D341Med (cell line): ENCODE data around the gene CDH13.

ENCODE experiments used
- DNase-seq: peaks from one replicate; pipeline ENCODE4 v3.0.0; 2012; ENCODE audit warnings: low spot score

CDH13 gene

GRCh38 chr16:82628711-82629110 lies 1.9 kb downstream of the CDH13 start:
- DNase-seq: no peak

GRCh38 chr16:82629441-82630027 lies 2.8 kb downstream of the CDH13 start:
- no peak for DNase-seq

- DNase-seq: no peak
These were observed 3.5 kb downstream of the CDH13 start for GRCh38 chr16:82630219-82630618.

GRCh38 chr16:82630688-82631087 lies 3.9 kb downstream of the CDH13 start:
- no peak for DNase-seq

- no peak for DNase-seq
These were observed 5.2 kb downstream of the CDH13 start for GRCh38 chr16:82631701-82632685.

GRCh38 chr16:82633964-82634600 lies 7.3 kb downstream of the CDH13 start:
- no peak for DNase-seq

- DNase-seq: no peak
These were observed 8.3 kb downstream of the CDH13 start for GRCh38 chr16:82634955-82635610.

- no peak for DNase-seq
These were observed 9.7 kb downstream of the CDH13 start for GRCh38 chr16:82636485-82636884.

GRCh38 chr16:82636958-82637357 lies 10.2 kb downstream of the CDH13 start:
- DNase-seq: no peak

GRCh38 chr16:82638095-82638798 lies 11.5 kb downstream of the CDH13 start:
- DNase-seq: no peak

- DNase-seq: no peak
These were observed 12.5 kb downstream of the CDH13 start for GRCh38 chr16:82639263-82639662.

- DNase-seq: peak; percentile 72
These were observed 13.0 kb downstream of the CDH13 start for GRCh38 chr16:82639666-82640336.

GRCh38 chr16:82641336-82641984 lies 14.7 kb downstream of the CDH13 start:
- no peak for DNase-seq

- no peak for DNase-seq
These were observed 16.4 kb downstream of the CDH13 start for GRCh38 chr16:82643136-82643535.

- DNase-seq: no peak
These were observed 17.3 kb downstream of the CDH13 start for GRCh38 chr16:82643936-82644630.

GRCh38 chr16:82646504-82646903 lies 19.7 kb downstream of the CDH13 start:
- no peak for DNase-seq

- no peak for DNase-seq
These were observed 23.0 kb downstream of the CDH13 start for GRCh38 chr16:82649766-82650165.

- DNase-seq: no peak
These were observed 24.0 kb downstream of the CDH13 start for GRCh38 chr16:82650804-82651203.

GRCh38 chr16:82651921-82652601 lies 25.3 kb downstream of the CDH13 start:
- no peak for DNase-seq
